Measurements from ENCODE around the gene C13orf46.

GRCh38 chr13:113967729-113968462 is 6.0 kb downstream of the C13orf46 start:
- no peak for TF ChIP-seq CTCF (IDR thresholded peaks at IDR 0.05)
- no peak for TF ChIP-seq POLR2A (IDR thresholded peaks at IDR 0.05)
- TF ChIP-seq EP300 (IDR thresholded peaks at IDR 0.05; ENCODE audit: low read depth) = no peak
- no peak for TF ChIP-seq POLR2AphosphoS5 (IDR thresholded peaks at IDR 0.05)
